Liver (tissue), 9 donors: ENCODE results near the gene GNAO1. TPM values are rescaled to one million over a fixed set of nuclear protein-coding genes. Genes with fewer than 3 reads are reported as not detected.

Experiments used
- DNase-seq: peaks from one replicate; pipeline ENCODE4 v3.0.0-alpha.2; 2017; ENCODE audit warnings: low spot score
- H3K27ac ChIP-seq, 2 donors: one replicate each; pipeline ENCODE4 v1.7.0; 2013; ENCODE audit warnings: inconsistent platforms in 2 of 2, low read length in 2 of 2, control low read depth in 1 of 2, low read depth in 1 of 2, mild to moderate bottlenecking in 1 of 2
- H3K27me3 ChIP-seq, 4 donors: one replicate each; pipeline versions ENCODE4 v1.6.1 to v1.7.0; 2013; ENCODE audit warnings: low read length in 3 of 4, inconsistent platforms in 1 of 4, mild to moderate bottlenecking in 1 of 4, moderate library complexity in 1 of 4; ENCODE audit not compliant: control insufficient read depth in 4 of 4, insufficient read depth in 4 of 4
- H3K36me3 ChIP-seq, 4 donors: one replicate each; pipeline versions ENCODE4 v1.6.1 to v1.7.0; 2013; ENCODE audit warnings: low read length in 3 of 4, mild to moderate bottlenecking in 3 of 4, low read depth in 1 of 4, moderate library complexity in 1 of 4; ENCODE audit not compliant: control insufficient read depth in 4 of 4, insufficient read depth in 3 of 4
- H3K4me1 ChIP-seq, 4 donors: one replicate each; pipeline versions ENCODE4 v1.6.1 to v1.7.0; 2013; ENCODE audit warnings: low read length in 3 of 4, mild to moderate bottlenecking in 3 of 4, moderate library complexity in 1 of 4; ENCODE audit not compliant: control insufficient read depth in 4 of 4, insufficient read depth in 4 of 4
- H3K4me3 ChIP-seq, 3 donors: one replicate each; pipeline versions ENCODE4 v1.6.1 to v1.7.0; 2013; ENCODE audit warnings: low read length in 3 of 3, control low read depth in 1 of 3, low read depth in 1 of 3, mild to moderate bottlenecking in 1 of 3
- H3K9ac ChIP-seq, 2 donors: one replicate each; pipeline ENCODE4 v1.7.0; 2013; ENCODE audit warnings: low read length in 2 of 2, mild to moderate bottlenecking in 2 of 2, moderate library complexity in 2 of 2, control low read depth in 1 of 2, low read depth in 1 of 2
- H3K9me3 ChIP-seq, 4 donors: one replicate each; pipeline versions ENCODE4 v1.6.1 to v1.7.0; 2013; ENCODE audit warnings: low read length in 3 of 4; ENCODE audit not compliant: control insufficient read depth in 4 of 4
- ATF3 ChIP-seq: IDR thresholded peaks from 2 replicates; pipeline ENCODE4 v1.6.1; 2016; ENCODE audit warnings: antibody characterized with exemption
- CTCF ChIP-seq: fragments of 150-350 bp; IDR thresholded peaks from 2 replicates; pipeline ENCODE4 v1.5.1; 2017; ENCODE audit warnings: improper control_type of control experiment, low read depth, low read length; ENCODE audit not compliant: missing input control
- EGR1 ChIP-seq, 2 donors: IDR thresholded peaks; 2 replicates each; pipeline ENCODE4 v1.6.1; 2016 to 2018; ENCODE audit warnings: antibody characterized with exemption in 2 of 2, low read depth in 2 of 2
- FOXA1 ChIP-seq: IDR thresholded peaks from 2 replicates; pipeline ENCODE4 v1.6.1; 2016; ENCODE audit warnings: antibody characterized with exemption
- FOXA2 ChIP-seq: IDR thresholded peaks from 2 replicates; pipeline ENCODE4 v1.6.1; 2016; ENCODE audit warnings: antibody characterized with exemption
- GABPA ChIP-seq, 2 donors: IDR thresholded peaks in 1 of 2; conservative IDR thresholded peaks in 1 of 2; 2 replicates each; pipeline ENCODE4 v1.6.1; 2016; ENCODE audit warnings: antibody characterized with exemption in 2 of 2, mild to moderate bottlenecking in 1 of 2, moderate library complexity in 1 of 2
- HNF4A ChIP-seq, 2 donors: conservative IDR thresholded peaks; 2 replicates each; pipeline ENCODE4 v1.6.1; 2016; ENCODE audit warnings: antibody characterized with exemption in 2 of 2, mild to moderate bottlenecking in 2 of 2
- HNF4G ChIP-seq: IDR thresholded peaks from 2 replicates; pipeline ENCODE4 v1.6.1; 2016; ENCODE audit warnings: antibody characterized with exemption
- JUND ChIP-seq, 2 donors: IDR thresholded peaks; 2 replicates each; pipeline ENCODE4 v1.6.1; 2016; ENCODE audit warnings: antibody characterized with exemption in 2 of 2
- MAX ChIP-seq: IDR thresholded peaks from 2 replicates; pipeline ENCODE4 v1.6.1; 2016; ENCODE audit warnings: antibody characterized with exemption
- NR2F2 ChIP-seq: IDR thresholded peaks from 2 replicates; pipeline ENCODE4 v1.6.1; 2016; ENCODE audit warnings: antibody characterized with exemption
- RAD21 ChIP-seq, 2 donors: IDR thresholded peaks; 2 replicates each; pipeline ENCODE4 v1.6.1; 2016; ENCODE audit warnings: antibody characterized with exemption in 2 of 2, mild to moderate bottlenecking in 2 of 2
- REST ChIP-seq: IDR thresholded peaks from 2 replicates; pipeline ENCODE4 v1.6.1; 2016; ENCODE audit warnings: antibody characterized with exemption, mild to moderate bottlenecking
- RXRA ChIP-seq, 2 donors: IDR thresholded peaks; 2 replicates each; pipeline ENCODE4 v1.6.1; 2017 to 2018; ENCODE audit warnings: antibody characterized with exemption in 2 of 2, mild to moderate bottlenecking in 1 of 2
- SP1 ChIP-seq: IDR thresholded peaks from 2 replicates; pipeline ENCODE4 v1.6.1; 2018; ENCODE audit warnings: antibody characterized with exemption, mild to moderate bottlenecking
- TAF1 ChIP-seq: conservative IDR thresholded peaks from 2 replicates; pipeline ENCODE4 v1.6.1; 2016; ENCODE audit warnings: antibody characterized with exemption, mild to moderate bottlenecking
- YY1 ChIP-seq: IDR thresholded peaks from 2 replicates; pipeline ENCODE4 v1.6.1; 2016; ENCODE audit warnings: antibody characterized with exemption, mild to moderate bottlenecking
- ZBTB33 ChIP-seq: IDR thresholded peaks from 2 replicates; pipeline ENCODE4 v1.6.1; 2016; ENCODE audit warnings: antibody characterized with exemption
- WGBS: extraction: QIAGEN DNeasy Blood & Tissue Kit; methylation state at CpG from one replicate; pipeline ENCODE4 v1.1.7; 2013; 5-methylcytosine and 5-hydroxymethylcytosine counted together
- polyA plus RNA-seq, 2 donors: library from polyadenylated mRNA; stranded (reverse) in 1 of 2; unstranded in 1 of 2; fragments of 200-250 nt in 1 of 2; fragments of >200 nt in 1 of 2; fragmentation: Nextera tagmentation in 1 of 2; extraction: Ambion mirVana in 1 of 2; gene quantifications; one replicate each; pipeline versions ENCODE4 v1.2.1 to v1.2.3, GENCODE V29; 2013 to 2015
- total RNA-seq, 2 donors: library from RNA; depleted of rRNA; stranded (reverse); fragments of >200 nt; gene quantifications; one replicate each; pipeline ENCODE4 v1.2.3, GENCODE V29; 2014
- donor health status: healthy.
- donor health status: healthy.
- donor health status: healthy.
- donor health status: healthy.
- donor health status: healthy.

The GNAO1 gene
- total and polyA plus RNA-seq, 4 donors, result 0.61 to 15.1 (median 7.0) TPM

- DNase-seq, result no peak
- no peak overlapping the region for H3K4me3 ChIP-seq
- H3K9me3 ChIP-seq, result no peaks in the 10 kb centered on the region
- H3K9ac ChIP-seq, result no peak overlapping the region
- H3K27me3 ChIP-seq, result no peaks in the 10 kb centered on the region
- H3K4me1 ChIP-seq, result peaks cover 8 to 34% (median 27%) of the 10 kb centered on the region in 4 donors
- peak overlapping the region; percentile 64 to 78 for H3K27ac ChIP-seq
- H3K36me3 ChIP-seq, result peaks cover 0 to 5% (median 0%) of the 10 kb centered on the region in 4 donors
- 83% methylated on average over 13 of the region's 13 CpGs for WGBS
- TF ChIP-seq SP1 (no peak), ATF3 (no peak), NR2F2 (no peak), MAX (no peak), EGR1 (IDR thresholded peaks at IDR 0.05; ENCODE audit: low read depth in 2 of 2) (no peak), CTCF (no peak), HNF4A (conservative IDR thresholded peaks at IDR 0.05) (no peak), REST (no peak), FOXA1 (no peak), JUND (IDR thresholded peaks at IDR 0.05) (no peak), TAF1 (no peak), FOXA2 (no peak), RXRA (IDR thresholded peaks at IDR 0.05) (no peak), RAD21 (IDR thresholded peaks at IDR 0.05) (no peak), HNF4G (no peak), YY1 (no peak), ZBTB33 (no peak), GABPA (IDR thresholded peaks at IDR 0.05 in 1 of 2, conservative IDR thresholded peaks at IDR 0.05 in 1 of 2) (no peak)
These were observed 78.0 kb downstream of the GNAO1 start for GRCh38 chr16:56269281-56269680.
